ENCODE results near the gene PLIN3.

PLIN3 gene

DNA sequence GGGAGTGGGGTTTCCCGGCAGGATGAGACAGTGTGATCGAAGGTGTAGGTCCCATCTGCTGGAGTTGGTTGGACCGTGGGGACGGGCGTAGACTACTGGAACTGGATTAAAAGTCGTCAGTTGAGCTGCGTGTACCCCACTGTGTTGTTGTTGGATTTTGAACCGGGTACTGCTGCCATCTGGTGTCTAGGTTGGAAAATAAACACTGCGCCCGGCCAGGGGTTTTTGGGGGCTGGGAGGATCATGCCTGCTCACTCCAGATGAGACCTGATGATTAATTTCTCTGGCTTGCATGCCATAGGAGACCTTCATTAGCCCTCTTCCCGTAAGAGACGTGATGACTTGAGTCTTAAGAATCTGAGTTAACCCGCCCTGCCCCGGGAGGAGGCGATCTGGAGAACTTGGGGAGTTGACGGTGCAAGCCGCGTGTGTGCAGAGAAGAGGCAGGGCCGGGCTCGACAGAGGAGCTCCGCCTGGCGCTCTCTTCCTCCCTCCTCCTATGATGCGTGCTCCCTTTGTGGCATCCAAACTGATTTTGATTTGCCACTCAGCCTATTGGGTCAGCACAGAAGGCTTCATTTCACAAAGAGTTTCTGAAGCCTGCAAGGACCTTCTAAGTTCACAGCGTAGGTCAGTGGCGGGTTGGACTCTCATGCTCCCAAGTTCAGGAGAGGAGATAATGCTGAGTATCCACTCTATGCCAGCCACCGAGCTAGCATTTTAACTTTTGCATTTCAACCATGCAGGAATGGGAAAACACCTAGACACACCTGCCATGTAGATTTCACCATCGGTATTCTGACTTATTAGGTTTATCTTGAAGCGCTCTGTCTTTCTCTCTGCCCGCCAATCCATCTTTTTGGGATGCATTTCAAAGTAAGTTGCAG lies 44.6 kb upstream of the PLIN3 start:
- ChIA-PET POLR2A (interaction anchor here (0.6 to 2.7 kb wide), 23 partner anchors 13 to 188 kb away, joined by 3 to 23 read pairs (median 4); partner anchors contain the start of genes FEM1A, KDM4B and PLIN3), CTCF (interaction anchor here (0.6 to 8.6 kb wide), 34 partner anchors 9 to 180 kb away, joined by 3 to 243 read pairs (median 4); partner anchors contain the start of genes ARRDC5, FEM1A, KDM4B and PLIN3)
- TF ChIP-seq, protein P1, sequence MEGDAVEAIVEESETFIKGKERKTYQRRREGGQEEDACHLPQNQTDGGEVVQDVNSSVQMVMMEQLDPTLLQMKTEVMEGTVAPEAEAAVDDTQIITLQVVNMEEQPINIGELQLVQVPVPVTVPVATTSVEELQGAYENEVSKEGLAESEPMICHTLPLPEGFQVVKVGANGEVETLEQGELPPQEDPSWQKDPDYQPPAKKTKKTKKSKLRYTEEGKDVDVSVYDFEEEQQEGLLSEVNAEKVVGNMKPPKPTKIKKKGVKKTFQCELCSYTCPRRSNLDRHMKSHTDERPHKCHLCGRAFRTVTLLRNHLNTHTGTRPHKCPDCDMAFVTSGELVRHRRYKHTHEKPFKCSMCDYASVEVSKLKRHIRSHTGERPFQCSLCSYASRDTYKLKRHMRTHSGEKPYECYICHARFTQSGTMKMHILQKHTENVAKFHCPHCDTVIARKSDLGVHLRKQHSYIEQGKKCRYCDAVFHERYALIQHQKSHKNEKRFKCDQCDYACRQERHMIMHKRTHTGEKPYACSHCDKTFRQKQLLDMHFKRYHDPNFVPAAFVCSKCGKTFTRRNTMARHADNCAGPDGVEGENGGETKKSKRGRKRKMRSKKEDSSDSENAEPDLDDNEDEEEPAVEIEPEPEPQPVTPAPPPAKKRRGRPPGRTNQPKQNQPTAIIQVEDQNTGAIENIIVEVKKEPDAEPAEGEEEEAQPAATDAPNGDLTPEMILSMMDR (IDR thresholded peaks at IDR 0.05; ENCODE audit: insufficient read depth, low read length, missing control alignments), result peak; percentile 44
- peak overlapping the region; percentile 70 for H3K4me3 ChIP-seq (ENCODE audit: low read depth, low read length)
- peak; percentile 100 for DNase-seq (ENCODE audit: low read depth, low spot score)

DNA sequence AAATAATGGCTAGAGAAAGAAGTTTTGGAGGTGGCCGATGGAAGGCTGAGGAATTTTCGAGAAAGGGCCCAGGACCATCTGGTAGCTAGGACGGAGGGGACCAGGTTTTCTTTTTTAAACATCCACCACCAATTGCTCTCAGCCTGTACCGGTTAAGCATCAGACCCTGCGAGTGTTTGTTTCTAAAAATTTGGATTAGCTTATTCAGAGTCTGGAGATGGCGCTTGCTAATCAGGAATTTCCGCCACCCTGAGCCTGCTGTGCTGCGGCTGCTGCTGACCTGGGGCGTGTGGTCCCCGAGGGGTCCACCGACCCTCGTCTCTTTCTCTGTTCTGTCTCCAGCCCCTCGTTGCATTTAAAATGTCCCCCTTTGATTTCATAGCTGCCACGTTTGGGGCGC lies 43.8 kb upstream of the PLIN3 start:
- TF ChIP-seq, protein P1 (IDR thresholded peaks at IDR 0.05; ENCODE audit: insufficient read depth, low read length, missing control alignments), result no peak
- no peak for DNase-seq (ENCODE audit: low read depth, low spot score)
- ChIA-PET POLR2A (interaction anchor here (0.6 to 2.7 kb wide), 19 partner anchors 12 to 187 kb away, joined by 3 to 23 read pairs (median 4); partner anchors contain the start of genes FEM1A, KDM4B and PLIN3), CTCF (interaction anchor here (0.6 to 8.6 kb wide), 25 partner anchors 9 to 179 kb away, joined by 3 to 243 read pairs (median 5); partner anchors contain the start of genes ARRDC5, FEM1A, KDM4B and PLIN3)
- H3K4me3 ChIP-seq (ENCODE audit: low read depth, low read length), result peak overlapping the region; percentile 70

DNA sequence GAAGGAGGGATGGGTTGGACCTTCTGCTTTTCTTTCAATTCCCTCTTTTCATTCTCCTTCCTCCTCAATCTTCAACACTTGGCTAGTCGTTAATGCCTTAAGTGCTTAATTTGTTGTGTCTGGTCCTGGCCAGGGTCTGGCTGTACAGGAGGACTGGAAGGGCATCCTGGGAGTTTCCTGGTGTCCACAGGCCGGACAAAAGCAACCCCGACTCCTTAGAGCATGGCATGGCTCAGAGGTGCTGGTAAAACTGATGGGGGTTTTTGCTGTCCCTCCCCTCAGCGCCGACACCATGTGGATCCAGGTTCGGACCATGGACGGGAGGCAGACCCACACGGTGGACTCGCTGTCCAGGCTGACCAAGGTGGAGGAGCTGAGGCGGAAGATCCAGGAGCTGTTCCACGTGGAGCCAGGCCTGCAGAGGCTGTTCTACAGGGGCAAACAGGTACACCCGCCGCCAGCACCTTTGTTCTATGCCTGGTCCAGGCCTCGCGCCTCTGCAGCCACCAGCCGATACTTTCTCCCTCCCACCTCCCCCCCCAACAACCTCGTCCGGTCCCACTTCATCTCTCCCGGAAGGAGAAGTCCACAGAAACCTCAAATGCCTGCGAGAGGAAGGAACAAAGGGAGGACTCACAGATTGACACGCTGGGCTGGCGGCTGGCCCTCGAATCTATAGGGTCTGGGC lies 43.3 kb upstream of the PLIN3 start:
- ChIA-PET POLR2A (interaction anchor here (0.6 to 2.7 kb wide), 12 partner anchors 15 to 187 kb away, joined by 3 to 23 read pairs (median 5); partner anchors contain the start of gene PLIN3), CTCF (interaction anchor here (0.6 to 8.6 kb wide), 14 partner anchors 9 to 120 kb away, joined by 3 to 243 read pairs (median 10); partner anchors contain the start of genes ARRDC5, FEM1A, KDM4B and PLIN3)
- TF ChIP-seq, protein P1 (IDR thresholded peaks at IDR 0.05; ENCODE audit: insufficient read depth, low read length, missing control alignments), result no peak
- peak overlapping the region; percentile 70 for H3K4me3 ChIP-seq (ENCODE audit: low read depth, low read length)
- no peak for DNase-seq (ENCODE audit: low read depth, low spot score)

DNA sequence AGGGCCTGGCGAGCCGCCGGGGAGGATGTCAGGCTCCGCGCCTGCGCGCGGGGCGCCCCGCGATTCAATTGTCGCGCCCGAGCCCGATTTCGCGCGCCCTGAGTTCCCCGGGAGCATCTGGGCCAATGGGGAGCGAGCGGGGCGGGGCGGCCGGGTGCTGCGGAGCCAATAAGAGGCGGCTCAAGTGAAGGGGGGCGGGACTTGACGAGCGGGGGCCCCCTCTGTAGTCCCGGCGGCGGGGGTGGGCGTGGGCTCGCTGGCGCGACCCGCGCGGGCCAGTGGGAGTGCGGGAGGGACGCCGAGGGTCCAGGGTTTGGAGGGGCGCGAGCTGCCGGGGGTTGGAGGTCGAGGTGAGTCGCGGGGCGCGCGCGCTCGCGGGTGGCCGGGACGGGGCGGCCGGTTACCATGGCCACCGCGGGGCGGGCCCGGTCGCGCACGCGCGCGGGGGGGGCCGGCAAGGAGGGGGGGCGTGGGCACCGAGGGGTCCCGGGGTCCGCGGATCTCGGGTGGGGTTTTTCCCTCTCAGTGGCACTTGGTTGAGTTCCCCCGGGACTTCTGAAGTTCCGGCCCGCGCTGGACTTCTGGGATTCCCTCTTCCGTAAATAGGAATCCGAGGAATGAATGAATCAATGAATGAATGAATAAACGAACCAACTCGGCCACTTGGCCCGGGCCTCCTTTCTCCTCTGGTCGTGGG lies 42.6 kb upstream of the PLIN3 start:
- H3K4me3 ChIP-seq (ENCODE audit: low read depth, low read length), result peak overlapping the region; percentile 70
- ChIA-PET CTCF (interaction anchor here (0.7 to 8.6 kb wide), 7 partner anchors 17 to 122 kb away, joined by 3 to 243 read pairs (median 17); partner anchors contain the start of genes FEM1A and PLIN3), POLR2A (interaction anchor here (0.6 to 0.7 kb wide), 2 partner anchors 8 to 74 kb away, joined by 3 read pairs; no protein-coding TSS in a partner anchor)
- TF ChIP-seq, protein P1 (IDR thresholded peaks at IDR 0.05; ENCODE audit: insufficient read depth, low read length, missing control alignments), result no peak
- no peak for DNase-seq (ENCODE audit: low read depth, low spot score)

DNA sequence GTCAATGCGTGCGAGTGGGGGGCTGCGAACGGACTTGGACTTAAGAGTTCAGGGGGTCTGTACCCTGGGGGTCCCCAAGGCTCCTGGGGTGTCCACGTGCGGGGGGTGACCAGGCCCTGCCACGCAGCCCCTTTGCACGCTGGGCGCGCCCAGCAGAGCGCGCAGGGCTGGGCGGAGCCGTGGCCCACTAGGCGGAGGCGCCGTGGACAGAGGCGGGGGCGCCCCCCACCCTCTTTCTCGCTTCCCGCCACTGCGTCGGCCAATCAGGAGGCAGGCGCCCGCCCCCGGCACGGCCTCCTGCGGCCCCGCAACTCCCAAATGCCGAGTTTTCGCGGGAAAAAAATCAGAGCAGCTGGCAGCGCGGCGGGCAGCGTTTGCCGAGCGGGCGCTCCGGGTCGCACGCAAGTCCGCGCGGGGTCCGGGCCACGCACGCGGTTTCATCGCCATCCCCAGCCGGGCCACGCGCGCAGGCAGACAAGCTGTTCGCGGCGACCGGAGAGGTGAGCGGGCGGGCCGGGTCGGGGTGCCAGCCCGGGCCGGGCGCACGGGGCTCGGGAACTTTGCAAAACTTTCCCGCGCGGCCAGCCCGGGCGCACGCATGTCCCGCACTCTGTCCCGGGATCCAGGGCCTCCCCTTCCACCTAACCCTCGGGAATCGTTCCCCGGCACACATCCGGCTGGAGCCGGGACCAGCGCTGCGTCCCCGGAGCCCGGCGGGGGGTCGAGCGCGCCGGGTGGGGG lies 41.9 kb upstream of the PLIN3 start, which contains the start of gene UHRF1:
TSS of gene UHRF1 (plus strand) at position 346 of the 741 bp plus-strand sequence. CDS start 1,385 bp downstream, outside the sequence.
- no peak for DNase-seq (ENCODE audit: low read depth, low spot score)
- H3K4me3 ChIP-seq (ENCODE audit: low read depth, low read length), result peak within 1 kb of the TSS; percentile 70
- CTCF ChIA-PET, result interaction anchor here (0.7 kb wide), 1 partner anchor 122 kb away, joined by 3 read pairs; no protein-coding TSS in a partner anchor
- POLR2A ChIA-PET, result interaction anchor here (0.6 to 0.7 kb wide), 2 partner anchors 9 to 73 kb away, joined by 3 read pairs; no protein-coding TSS in a partner anchor
- TF ChIP-seq, protein P1 (IDR thresholded peaks at IDR 0.05; ENCODE audit: insufficient read depth, low read length, missing control alignments), result no peak

Measured in AG04449 (cell line).